ENCODE results near the gene BARX2.

The BARX2 gene

GRCh38 chr11:129388824-129389223, 13.2 kb downstream of the BARX2 start:
- H4K8ac ChIP-seq (ENCODE audit: low read depth, low read length): no peak overlapping the region
- no CpG with 5 or more reads among the region's 2 CpGs for WGBS (ENCODE audit: extremely low coverage, insufficient coverage, insufficient read length)
- H3K4me3 ChIP-seq (ENCODE audit: low read depth, low read length): no peak overlapping the region

DNA sequence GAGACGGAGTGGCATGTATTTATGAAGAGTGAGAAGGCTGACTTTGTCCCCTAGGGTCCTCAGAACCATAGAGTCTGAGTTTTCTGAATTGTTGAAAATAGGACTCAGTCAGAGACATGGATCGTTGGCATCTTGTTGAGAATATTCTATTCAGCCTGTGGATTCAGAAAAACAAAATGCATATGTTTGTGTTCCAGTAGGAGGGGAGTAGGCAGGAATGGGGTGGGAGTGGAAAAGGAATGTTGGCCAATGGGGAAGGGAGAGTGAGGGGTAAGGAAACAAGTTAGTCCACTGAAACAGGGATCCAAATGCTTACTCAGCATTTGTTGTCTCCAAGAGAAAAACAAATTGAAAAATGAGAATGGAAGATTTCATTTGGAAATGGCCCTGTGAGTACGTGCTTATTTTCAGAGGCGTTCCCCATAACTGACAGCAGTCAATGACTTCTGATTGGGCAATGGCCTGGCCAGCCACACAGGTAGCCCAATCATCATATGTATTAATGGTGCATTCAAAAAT, 14.7 kb downstream of the BARX2 start:
- Histone ChIP-seq H3K23ac (ENCODE audit: low read length) (no peak overlapping the region), H4K8ac (ENCODE audit: low read depth, low read length) (no peak overlapping the region), H3K79me2 (ENCODE audit: control insufficient read depth, insufficient read depth, low read length, poor library complexity) (no peaks in the 10 kb centered on the region), H3K14ac (ENCODE audit: low read length) (no peak overlapping the region), H3K9me3 (ENCODE audit: insufficient read depth, low read depth, low read length) (no peaks in the 10 kb centered on the region), H4K12ac (ENCODE audit: low read depth, low read length) (no peak overlapping the region), H2BK5ac (ENCODE audit: low read depth, low read length, poor library complexity) (no peak overlapping the region), H3K9ac (ENCODE audit: low read length) (no peak overlapping the region), H3K4me1 (ENCODE audit: control insufficient read depth in 1 of 2, insufficient read depth in 2 of 2, low read length in 2 of 2) (peaks cover 11 to 29% of the 10 kb centered on the region in 2 experiments), H3K36me3 (ENCODE audit: control insufficient read depth in 1 of 2, insufficient read depth in 2 of 2, low read length in 2 of 2) (no peaks in the 10 kb centered on the region), H2BK12ac (ENCODE audit: low read length) (no peak overlapping the region), H3K4ac (ENCODE audit: low read depth, low read length) (no peak overlapping the region), H3K4me2 (ENCODE audit: low read length) (no peak overlapping the region), H4K91ac (ENCODE audit: low read depth, low read length) (no peak overlapping the region), H3K4me3 (ENCODE audit: low read depth, low read length) (no peak overlapping the region), H3K27me3 (ENCODE audit: insufficient read depth, low read length) (no peaks in the 10 kb centered on the region), H3K79me1 (ENCODE audit: low read length) (peaks cover 9% of the 10 kb centered on the region), H3K27ac (ENCODE audit: low read depth, low read length) (no peak overlapping the region), H3K18ac (ENCODE audit: low read length) (no peak overlapping the region), H2AFZ (ENCODE audit: insufficient read depth, low read length, poor library complexity) (no peak overlapping the region), H2AK5ac (ENCODE audit: low read length) (no peak overlapping the region), H2BK120ac (ENCODE audit: insufficient read depth, low read length, poor library complexity) (no peak overlapping the region)
- no CpG with 5 or more reads among the region's 4 CpGs for WGBS (ENCODE audit: extremely low coverage, insufficient coverage, insufficient read length)
- DNase-seq: no peak

More at GRCh38 chr11:129388824-129389223, 13.2 kb downstream of the BARX2 start:
- H3K4me2 ChIP-seq (ENCODE audit: low read length): no peak overlapping the region
- no peak overlapping the region for H3K9ac ChIP-seq (ENCODE audit: low read length)
- H3K18ac ChIP-seq (ENCODE audit: low read length): no peak overlapping the region
- no peak overlapping the region for H3K4ac ChIP-seq (ENCODE audit: low read depth, low read length)
- no peak overlapping the region for H2BK5ac ChIP-seq (ENCODE audit: low read depth, low read length, poor library complexity)
- no peak overlapping the region for H2BK12ac ChIP-seq (ENCODE audit: low read length)
- H3K14ac ChIP-seq (ENCODE audit: low read length): no peak overlapping the region
- H3K79me2 ChIP-seq (ENCODE audit: control insufficient read depth, insufficient read depth, low read length, poor library complexity): no peaks in the 10 kb centered on the region
- H2AK5ac ChIP-seq (ENCODE audit: low read length): no peak overlapping the region
- H3K9me3 ChIP-seq (ENCODE audit: insufficient read depth, low read depth, low read length): no peaks in the 10 kb centered on the region
- H2AFZ ChIP-seq (ENCODE audit: insufficient read depth, low read length, poor library complexity): no peak overlapping the region
- peaks cover 11 to 29% of the 10 kb centered on the region in 2 experiments for H3K4me1 ChIP-seq (ENCODE audit: control insufficient read depth in 1 of 2, insufficient read depth in 2 of 2, low read length in 2 of 2)
- no peaks in the 10 kb centered on the region for H3K36me3 ChIP-seq (ENCODE audit: control insufficient read depth in 1 of 2, insufficient read depth in 2 of 2, low read length in 2 of 2)
- peaks cover 9% of the 10 kb centered on the region for H3K79me1 ChIP-seq (ENCODE audit: low read length)
- no peak for DNase-seq
- H3K27ac ChIP-seq (ENCODE audit: low read depth, low read length): no peak overlapping the region
- no peak overlapping the region for H3K23ac ChIP-seq (ENCODE audit: low read length)
- no peak overlapping the region for H4K12ac ChIP-seq (ENCODE audit: low read depth, low read length)
- H3K27me3 ChIP-seq (ENCODE audit: insufficient read depth, low read length): no peaks in the 10 kb centered on the region
- no peak overlapping the region for H2BK120ac ChIP-seq (ENCODE audit: insufficient read depth, low read length, poor library complexity)
- H4K91ac ChIP-seq (ENCODE audit: low read depth, low read length): no peak overlapping the region

DNA sequence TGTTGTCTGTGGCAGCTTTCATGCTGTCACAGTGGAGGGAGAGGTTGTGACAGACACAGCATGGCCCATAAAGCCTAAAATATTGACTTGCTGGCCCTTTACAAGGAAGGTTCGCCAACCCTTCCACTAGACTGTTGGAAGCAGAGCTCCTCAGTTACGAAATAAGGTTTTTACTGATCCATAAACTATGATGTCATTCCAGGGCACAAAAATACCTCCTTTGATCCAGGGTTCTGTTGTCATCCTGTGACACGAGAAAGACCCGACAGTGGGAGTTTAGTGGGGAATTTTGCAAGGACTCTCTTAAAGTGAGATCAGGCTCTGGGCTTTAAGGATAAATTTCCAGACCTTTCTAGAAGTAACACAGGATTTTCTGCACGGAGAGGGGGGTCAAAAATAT, 15.7 kb downstream of the BARX2 start:
- no peak overlapping the region for H2AK5ac ChIP-seq (ENCODE audit: low read length)
- H3K9me3 ChIP-seq (ENCODE audit: insufficient read depth, low read depth, low read length): no peaks in the 10 kb centered on the region
- no peak overlapping the region for H2BK120ac ChIP-seq (ENCODE audit: insufficient read depth, low read length, poor library complexity)
- peaks cover 11 to 30% of the 10 kb centered on the region in 2 experiments for H3K4me1 ChIP-seq (ENCODE audit: control insufficient read depth in 1 of 2, insufficient read depth in 2 of 2, low read length in 2 of 2)
- no peaks in the 10 kb centered on the region for H3K36me3 ChIP-seq (ENCODE audit: control insufficient read depth in 1 of 2, insufficient read depth in 2 of 2, low read length in 2 of 2)
- no peak overlapping the region for H4K12ac ChIP-seq (ENCODE audit: low read depth, low read length)
- H3K4me2 ChIP-seq (ENCODE audit: low read length): no peak overlapping the region
- no peaks in the 10 kb centered on the region for H3K27me3 ChIP-seq (ENCODE audit: insufficient read depth, low read length)
- H3K9ac ChIP-seq (ENCODE audit: low read length): no peak overlapping the region
- no peak overlapping the region for H3K4me3 ChIP-seq (ENCODE audit: low read depth, low read length)
- DNase-seq: no peak
- peak overlapping the region; percentile 37 for H2BK12ac ChIP-seq (ENCODE audit: low read length)
- no peak overlapping the region for H3K18ac ChIP-seq (ENCODE audit: low read length)
- no peak overlapping the region for H3K4ac ChIP-seq (ENCODE audit: low read depth, low read length)
- WGBS (ENCODE audit: extremely low coverage, insufficient coverage, insufficient read length): no CpG with 5 or more reads among the region's 5 CpGs
- H2AFZ ChIP-seq (ENCODE audit: insufficient read depth, low read length, poor library complexity): no peak overlapping the region
- H4K91ac ChIP-seq (ENCODE audit: low read depth, low read length): no peak overlapping the region
- no peaks in the 10 kb centered on the region for H3K79me2 ChIP-seq (ENCODE audit: control insufficient read depth, insufficient read depth, low read length, poor library complexity)
- H3K27ac ChIP-seq (ENCODE audit: low read depth, low read length): peak overlapping the region; percentile 27
- H3K23ac ChIP-seq (ENCODE audit: low read length): no peak overlapping the region
- H4K8ac ChIP-seq (ENCODE audit: low read depth, low read length): no peak overlapping the region
- H3K14ac ChIP-seq (ENCODE audit: low read length): no peak overlapping the region
- peaks cover 9% of the 10 kb centered on the region for H3K79me1 ChIP-seq (ENCODE audit: low read length)
- H2BK5ac ChIP-seq (ENCODE audit: low read depth, low read length, poor library complexity): no peak overlapping the region

DNA sequence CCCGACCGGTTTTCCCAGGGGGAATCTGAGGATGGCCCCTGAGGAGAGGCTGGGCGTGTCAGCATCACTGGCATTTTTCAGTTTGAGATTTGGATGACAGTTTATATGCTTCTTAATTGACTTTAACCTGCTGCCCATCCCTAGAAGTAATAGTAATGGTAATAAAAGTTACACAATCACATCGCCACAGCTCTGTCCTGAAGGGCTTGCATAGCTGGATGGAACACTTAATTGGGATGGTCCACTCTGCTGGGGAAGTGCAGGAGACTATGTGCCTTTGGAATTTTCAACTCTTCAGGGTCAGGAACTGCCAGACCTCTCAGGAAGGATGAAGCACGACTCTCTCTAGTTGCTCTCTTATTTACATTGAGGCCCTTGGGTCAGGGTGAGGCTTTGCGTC, 16.2 kb downstream of the BARX2 start:
- H3K79me2 ChIP-seq (ENCODE audit: control insufficient read depth, insufficient read depth, low read length, poor library complexity): no peaks in the 10 kb centered on the region
- H4K8ac ChIP-seq (ENCODE audit: low read depth, low read length): no peak overlapping the region
- peaks cover 5% of the 10 kb centered on the region for H3K79me1 ChIP-seq (ENCODE audit: low read length)
- no peak overlapping the region for H3K14ac ChIP-seq (ENCODE audit: low read length)
- no peak overlapping the region for H3K27ac ChIP-seq (ENCODE audit: low read depth, low read length)
- H2BK5ac ChIP-seq (ENCODE audit: low read depth, low read length, poor library complexity): no peak overlapping the region
- no peak overlapping the region for H3K4me2 ChIP-seq (ENCODE audit: low read length)
- no peak overlapping the region for H2AFZ ChIP-seq (ENCODE audit: insufficient read depth, low read length, poor library complexity)
- DNase-seq: no peak
- H2BK12ac ChIP-seq (ENCODE audit: low read length): no peak overlapping the region
- no peak overlapping the region for H3K4ac ChIP-seq (ENCODE audit: low read depth, low read length)
- no peak overlapping the region for H4K12ac ChIP-seq (ENCODE audit: low read depth, low read length)
- H3K18ac ChIP-seq (ENCODE audit: low read length): no peak overlapping the region
- H2BK120ac ChIP-seq (ENCODE audit: insufficient read depth, low read length, poor library complexity): no peak overlapping the region
- peaks cover 9 to 28% of the 10 kb centered on the region in 2 experiments for H3K4me1 ChIP-seq (ENCODE audit: control insufficient read depth in 1 of 2, insufficient read depth in 2 of 2, low read length in 2 of 2)
- H3K36me3 ChIP-seq (ENCODE audit: control insufficient read depth in 1 of 2, insufficient read depth in 2 of 2, low read length in 2 of 2): no peaks in the 10 kb centered on the region
- H3K23ac ChIP-seq (ENCODE audit: low read length): no peak overlapping the region
- H3K4me3 ChIP-seq (ENCODE audit: low read depth, low read length): no peak overlapping the region
- no peaks in the 10 kb centered on the region for H3K9me3 ChIP-seq (ENCODE audit: insufficient read depth, low read depth, low read length)
- peak overlapping the region; percentile 2 for H3K9ac ChIP-seq (ENCODE audit: low read length)
- H3K27me3 ChIP-seq (ENCODE audit: insufficient read depth, low read length): no peaks in the 10 kb centered on the region
- no peak overlapping the region for H4K91ac ChIP-seq (ENCODE audit: low read depth, low read length)
- WGBS (ENCODE audit: extremely low coverage, insufficient coverage, insufficient read length): no CpG with 5 or more reads among the region's 6 CpGs
- H2AK5ac ChIP-seq (ENCODE audit: low read length): no peak overlapping the region
